K562 (cell line): ENCODE data around the gene MTFMT. TPM values are rescaled to one million over a fixed set of nuclear protein-coding genes. Genes with fewer than 3 reads are reported as not detected.

Source experiments
- ATAC-seq: fragments of 200-7000 bp; cut with Tn5 transposase; 3 replicates; pipeline ENCODE4 v1.9.1; 2020; ENCODE audit warnings: moderate library complexity
- BruUV-seq: library from RNA; stranded (reverse); fragments of 400-500 nt; replicated peaks from 2 replicates; lab custom pipeline; 2021; lab: Mats Ljungman, UMichigan
- CTCF ChIA-PET: fragments of 300-600 bp; formaldehyde crosslinking; extraction: SDS; loops from one replicate; lab custom pipeline; 2021; ENCODE audit warnings: low intra/inter-chr PET ratio; lab: Yijun Ruan, JAX
- POLR2A ChIA-PET: fragments of 300-600, 350-650 bp; sonication (Branson Sonifier 250); formaldehyde crosslinking; extraction: SDS; loops from one replicate; lab custom pipeline; 2021; ENCODE audit warnings: antibody characterized with exemption, inconsistent platforms; lab: Yijun Ruan, JAX
- DNase-seq, 4 experiments: peaks; one replicate each; pipeline versions ENCODE4 v3.0.0 to v3.0.0-alpha.2; 2011 to 2018; ENCODE audit warnings: low spot score in 3 of 4, mixed read lengths in 3 of 4; ENCODE audit errors: extremely low read depth in 1 of 4
- FAIRE-seq: peaks from 2 replicates; lab custom pipeline; 2011; peaks lifted over from hg19 to GRCh38; lab: Jason Lieb, UNC
- H2AFZ ChIP-seq: 2 replicates; pipeline ENCODE4 v1.6.0; 2011; ENCODE audit warnings: low read depth, low read length, control low read depth, inconsistent platforms
- H3K27ac ChIP-seq: fragments of 200-600 bp; 3 replicates; pipeline ENCODE4 v1.8.0; 2011; ENCODE audit warnings: low read depth, mild to moderate bottlenecking, control low read depth, inconsistent platforms, low read length, moderate library complexity, mixed read lengths; ENCODE audit errors: extremely low read depth
- H3K27me3 ChIP-seq, 2 experiments: fragments of 300-600 bp in 1 of 2; 2 replicates in 1 of 2; 3 replicates in 1 of 2; pipeline versions ENCODE4 v1.6.0 to v1.8.0; 2011; ENCODE audit warnings: inconsistent platforms in 2 of 2, low read length in 2 of 2, mild to moderate bottlenecking in 1 of 2, mixed read lengths in 1 of 2, moderate library complexity in 1 of 2; ENCODE audit not compliant: control insufficient read depth in 2 of 2, insufficient read depth in 2 of 2
- H3K36me3 ChIP-seq: fragments of 300-600 bp; 3 replicates; pipeline ENCODE4 v1.8.0; 2011; ENCODE audit warnings: mild to moderate bottlenecking, low read length, inconsistent platforms; ENCODE audit not compliant: control insufficient read depth, insufficient read depth
- H3K4me1 ChIP-seq, 2 experiments: fragments of 200-600 bp in 1 of 2; replicated peaks in 1 of 2; 2 replicates in 1 of 2; 3 replicates in 1 of 2; pipeline versions ENCODE4 v1.5.1 to v1.8.0; 2011; ENCODE audit warnings: inconsistent platforms in 2 of 2, low read length in 2 of 2, mild to moderate bottlenecking in 1 of 2, mixed read lengths in 1 of 2, moderate library complexity in 1 of 2; ENCODE audit not compliant: control insufficient read depth in 2 of 2, insufficient read depth in 2 of 2
- H3K4me2 ChIP-seq: 2 replicates; pipeline ENCODE4 v1.6.1; 2011; ENCODE audit warnings: low read length, control low read depth, inconsistent platforms, mixed read lengths; ENCODE audit not compliant: insufficient read depth
- H3K4me3 ChIP-seq: fragments of 200-600 bp; sonication (generic), shearing (Covaris generic); 2 replicates; pipeline ENCODE4 v1.5.1; 2016; ENCODE audit warnings: control low read depth, inconsistent platforms
- H3K79me2 ChIP-seq: fragments of 200-600 bp; 3 replicates; pipeline ENCODE4 v1.8.0; 2011; ENCODE audit warnings: low read length, inconsistent platforms; ENCODE audit not compliant: control insufficient read depth, insufficient read depth
- H3K9ac ChIP-seq, 2 experiments: 2 replicates each; pipeline versions ENCODE4 v1.6.0 to v1.6.1; 2011; ENCODE audit warnings: low read depth in 2 of 2, low read length in 2 of 2, control low read depth in 1 of 2, inconsistent platforms in 1 of 2, mild to moderate bottlenecking in 1 of 2, mixed read lengths in 1 of 2; ENCODE audit not compliant: insufficient read depth in 1 of 2
- H3K9me1 ChIP-seq: one replicate; pipeline ENCODE4 v1.6.0; 2011; ENCODE audit warnings: inconsistent platforms, mild to moderate bottlenecking, low read length, moderate library complexity; ENCODE audit not compliant: control insufficient read depth, insufficient read depth
- H3K9me3 ChIP-seq: replicated peaks from 2 replicates; pipeline ENCODE4 v1.5.1; 2011; ENCODE audit warnings: low read depth, low read length, inconsistent platforms; ENCODE audit not compliant: control insufficient read depth, insufficient read depth
- H4K20me1 ChIP-seq: replicated peaks from 2 replicates; pipeline ENCODE4 v1.6.1; 2011; ENCODE audit warnings: low read length, inconsistent platforms, mixed read lengths; ENCODE audit not compliant: control insufficient read depth, insufficient read depth
- DPF2 ChIP-seq: fragments of 450-650 bp; IDR thresholded peaks from 2 replicates; pipeline ENCODE4 v1.6.1; 2016
- E2F5 ChIP-seq: sonication (generic); formaldehyde crosslinking; IDR thresholded peaks from 2 replicates; pipeline ENCODE4 v1.8.0; 2022; ENCODE audit warnings: mild to moderate bottlenecking, missing genetic modification reagents
- MEIS2 ChIP-seq: fragments of 450-650 bp; IDR thresholded peaks from 2 replicates; pipeline ENCODE4 v1.6.1; 2014; ENCODE audit warnings: mild to moderate bottlenecking; ENCODE audit not compliant: partially characterized antibody
- MTA1 ChIP-seq: fragments of 450-650 bp; IDR thresholded peaks from 2 replicates; pipeline ENCODE4 v1.6.1; 2017; ENCODE audit warnings: borderline replicate concordance
- MTF1 ChIP-seq: fragments of 250-450 bp; sonication (Bioruptor Pico); IDR thresholded peaks from 2 replicates; pipeline ENCODE4 v1.9.0; 2021; ENCODE audit warnings: moderate library complexity, mild to moderate bottlenecking, inconsistent platforms, borderline replicate concordance
- POLR2B ChIP-seq: fragments of 450-650 bp; IDR thresholded peaks from 2 replicates; pipeline ENCODE4 v1.6.1; 2018; ENCODE audit warnings: low read depth; ENCODE audit not compliant: partially characterized antibody
- SOX6 ChIP-seq: fragments of 450-650 bp; IDR thresholded peaks from 2 replicates; pipeline ENCODE4 v1.6.1; 2014; ENCODE audit warnings: mild to moderate bottlenecking
- TAF1 ChIP-seq: IDR thresholded peaks from 2 replicates; pipeline ENCODE4 v1.6.1; 2011; ENCODE audit warnings: mild to moderate bottlenecking, low read length, moderate library complexity; ENCODE audit not compliant: insufficient read depth, control insufficient read depth, severe bottlenecking; ENCODE audit errors: extremely low read depth
- THRB ChIP-seq: fragments of 450-650 bp; formaldehyde crosslinking; conservative IDR thresholded peaks from 2 replicates; pipeline ENCODE4 v1.4.0; 2022; ENCODE audit warnings: mild to moderate bottlenecking, missing genetic modification characterization
- TSC22D4 ChIP-seq: fragments of 450-650 bp; IDR thresholded peaks from 2 replicates; pipeline ENCODE4 v1.6.1; 2016; ENCODE audit warnings: missing genetic modification characterization, missing biosample characterization, control low read depth
- ZFP1 ChIP-seq: fragments of 450-650 bp; formaldehyde crosslinking; IDR thresholded peaks from 2 replicates; pipeline ENCODE4 v1.4.0; 2020; ENCODE audit warnings: mild to moderate bottlenecking, mixed read lengths
- ZNF239 ChIP-seq: fragments of 250-450 bp; sonication (Bioruptor Pico); IDR thresholded peaks from 2 replicates; pipeline ENCODE4 v1.4.0; 2020; ENCODE audit warnings: mild to moderate bottlenecking
- ZNF699 ChIP-seq: fragments of 250-450 bp; sonication (Bioruptor Pico); IDR thresholded peaks from 2 replicates; pipeline ENCODE4 v1.8.0; 2021; ENCODE audit warnings: mild to moderate bottlenecking, moderate library complexity; ENCODE audit not compliant: insufficient replicate concordance
- ZNF717 ChIP-seq: fragments of 250-450 bp; sonication (Bioruptor Pico); IDR thresholded peaks from 2 replicates; pipeline ENCODE4 v1.5.0; 2021
- WGBS: fragments of 100-300 bp; shearing (Covaris generic); methylation state at CpG from one replicate; pipeline ENCODE4 v1.1.6; 2016; ENCODE audit warnings: low coverage, mixed read lengths; ENCODE audit not compliant: insufficient coverage; ENCODE audit errors: missing lambda C conversion rate; 5-methylcytosine and 5-hydroxymethylcytosine counted together
- in situ Hi-C: fragments of 300-500 bp; cut with MboI; formaldehyde crosslinking; loops from 4 replicates; pipeline ENCODE4 v1.15.0; 2018; ENCODE audit warnings: inconsistent platforms, mixed read lengths
- intact Hi-C: fragments of 100-400 bp; cut with micrococcal nuclease; formaldehyde crosslinking; loops from 2 replicates; pipeline ENCODE4 v1.14.2; 2022
- polyA plus RNA-seq, 8 experiments: library from polyadenylated mRNA; depleted of rRNA in 4 of 8; stranded (reverse) in 5 of 8; unstranded in 3 of 8; fragments of >200 nt; fragmentation: Nextera tagmentation in 2 of 8; fragmentation: Illumina TruSeq in 1 of 8; extraction: Ambion mirVana in 2 of 8; extraction: Trizol in 1 of 8; gene quantifications; 2 replicates each; pipeline versions ENCODE4 v1.2.1 to v1.2.3, GENCODE V29; 2011 to 2014; ENCODE audit warnings: inconsistent platforms in 1 of 8, missing spikeins in 1 of 8
- total RNA-seq, 7 experiments: library from RNA; depleted of rRNA in 6 of 7; stranded (reverse); fragments of >200 nt in 6 of 7; fragmentation: Illumina TruSeq in 2 of 7; extraction: Trizol in 2 of 7; gene quantifications; 2 replicates each; pipeline versions ENCODE4 v1.2.1 to v1.2.3, GENCODE V29; 2011 to 2021; ENCODE audit warnings: low replicate concordance in 1 of 7
- TF ChIP-seq, protein P1 (sequence below): fragments of 450-650 bp; IDR thresholded peaks from 2 replicates; pipeline ENCODE4 v1.6.1; 2016; ENCODE audit warnings: mild to moderate bottlenecking
- TF ChIP-seq, protein P2 (sequence below): fragments of 250-450 bp; sonication (Bioruptor Pico); IDR thresholded peaks from 2 replicates; pipeline ENCODE4 v1.8.0; 2022; ENCODE audit warnings: moderate library complexity, mild to moderate bottlenecking, inconsistent platforms

MTFMT gene
- total and polyA plus RNA-seq, 9 of the 15 experiments (the other 6 are each of a cell fraction or from before 2014, with no cell fraction given) = 1.4 to 31.1 (median 16.2) TPM

- Histone ChIP-seq H3K4me1 (peaks cover 0 to 10% of the 10 kb centered on the region in 2 experiments; a peak in 1 of 5 replicates), H3K9me3 (no peaks in the 10 kb centered on the region), H3K36me3 (no peaks in the 10 kb centered on the region), H2AFZ (no peak overlapping the region), H3K9me1 (no peaks in the 10 kb centered on the region), H4K20me1 (peaks cover 3% of the 10 kb centered on the region; the same call in 1 of the 2 replicates), H3K4me3 (no peak overlapping the region), H3K9ac (no peak overlapping the region), H3K79me2 (no peaks in the 10 kb centered on the region), H3K27ac (no peak overlapping the region), H3K27me3 (peaks cover 31 to 60% of the 10 kb centered on the region in 2 experiments), H3K4me2 (no peak overlapping the region)
- no TSS peak for BruUV-seq
- DNase-seq = no peak
- POLR2A ChIA-PET = interaction anchor here (0.6 to 1.3 kb wide), 5 partner anchors 9 to 546 kb away, joined by 3 to 4 read pairs (median 3); no protein-coding TSS in a partner anchor
- in situ Hi-C loops = no loop called here
- 6% methylated on average over 3 of the region's 3 CpGs for WGBS
- ATAC-seq = peak; percentile 52; the same call in 1 of the 3 replicates
- no peak for FAIRE-seq
- CTCF ChIA-PET = no interaction called here
- intact Hi-C loops = no loop called here
- TF ChIP-seq TAF1 (no peak), MTF1 (CRISPR knock-in tag) (no peak), DPF2 (no peak), ZNF717 (no peak), MEIS2 (no peak), THRB (CRISPR knock-in tag) (0 out of 2 replicates have a peak, but pooled peaks have one; percentile 37), ZNF699 (CRISPR knock-in tag) (no peak), ZNF239 (CRISPR knock-in tag) (no peak), MTA1 (peak; percentile 18; the same call in 1 of the 2 replicates), SOX6 (no peak), POLR2B (no peak), ZFP1 (CRISPR knock-in tag) (no peak), E2F5 (CRISPR knock-in tag) (no peak), TSC22D4 (no peak)
- TF ChIP-seq, protein P1, sequence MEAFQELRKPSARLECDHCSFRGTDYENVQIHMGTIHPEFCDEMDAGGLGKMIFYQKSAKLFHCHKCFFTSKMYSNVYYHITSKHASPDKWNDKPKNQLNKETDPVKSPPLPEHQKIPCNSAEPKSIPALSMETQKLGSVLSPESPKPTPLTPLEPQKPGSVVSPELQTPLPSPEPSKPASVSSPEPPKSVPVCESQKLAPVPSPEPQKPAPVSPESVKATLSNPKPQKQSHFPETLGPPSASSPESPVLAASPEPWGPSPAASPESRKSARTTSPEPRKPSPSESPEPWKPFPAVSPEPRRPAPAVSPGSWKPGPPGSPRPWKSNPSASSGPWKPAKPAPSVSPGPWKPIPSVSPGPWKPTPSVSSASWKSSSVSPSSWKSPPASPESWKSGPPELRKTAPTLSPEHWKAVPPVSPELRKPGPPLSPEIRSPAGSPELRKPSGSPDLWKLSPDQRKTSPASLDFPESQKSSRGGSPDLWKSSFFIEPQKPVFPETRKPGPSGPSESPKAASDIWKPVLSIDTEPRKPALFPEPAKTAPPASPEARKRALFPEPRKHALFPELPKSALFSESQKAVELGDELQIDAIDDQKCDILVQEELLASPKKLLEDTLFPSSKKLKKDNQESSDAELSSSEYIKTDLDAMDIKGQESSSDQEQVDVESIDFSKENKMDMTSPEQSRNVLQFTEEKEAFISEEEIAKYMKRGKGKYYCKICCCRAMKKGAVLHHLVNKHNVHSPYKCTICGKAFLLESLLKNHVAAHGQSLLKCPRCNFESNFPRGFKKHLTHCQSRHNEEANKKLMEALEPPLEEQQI = no peak
- TF ChIP-seq, protein P2, sequence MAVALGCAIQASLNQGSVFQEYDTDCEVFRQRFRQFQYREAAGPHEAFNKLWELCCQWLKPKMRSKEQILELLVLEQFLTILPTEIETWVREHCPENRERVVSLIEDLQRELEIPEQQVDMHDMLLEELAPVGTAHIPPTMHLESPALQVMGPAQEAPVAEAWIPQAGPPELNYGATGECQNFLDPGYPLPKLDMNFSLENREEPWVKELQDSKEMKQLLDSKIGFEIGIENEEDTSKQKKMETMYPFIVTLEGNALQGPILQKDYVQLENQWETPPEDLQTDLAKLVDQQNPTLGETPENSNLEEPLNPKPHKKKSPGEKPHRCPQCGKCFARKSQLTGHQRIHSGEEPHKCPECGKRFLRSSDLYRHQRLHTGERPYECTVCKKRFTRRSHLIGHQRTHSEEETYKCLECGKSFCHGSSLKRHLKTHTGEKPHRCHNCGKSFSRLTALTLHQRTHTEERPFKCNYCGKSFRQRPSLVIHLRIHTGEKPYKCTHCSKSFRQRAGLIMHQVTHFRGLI (CRISPR knock-in tag) = no peak
Measured at GRCh38 chr15:65066001-65066634, 36.7 kb upstream of the MTFMT start.
